ENCODE results near the gene CAPSL.

DNA sequence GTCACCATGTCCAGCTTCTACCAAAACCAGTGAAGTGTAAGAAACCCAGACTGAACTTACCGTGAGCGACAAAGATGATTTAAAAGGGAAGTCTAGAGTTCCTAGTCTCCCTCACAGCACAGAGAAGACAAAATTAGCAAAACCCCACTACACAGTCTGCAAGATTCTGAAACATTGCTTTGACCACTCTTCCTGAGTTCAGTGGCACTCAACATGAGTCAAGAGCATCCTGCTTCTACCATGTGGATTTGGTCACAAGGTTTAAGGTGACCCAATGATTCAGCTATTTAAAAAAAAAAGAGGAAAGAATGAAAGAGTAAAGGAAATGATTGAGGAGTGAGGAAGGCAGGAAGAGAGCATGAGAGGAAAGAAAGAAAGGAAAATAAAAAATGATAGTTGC lies 62.0 kb downstream of the CAPSL start:
- TF ChIP-seq, protein P1, sequence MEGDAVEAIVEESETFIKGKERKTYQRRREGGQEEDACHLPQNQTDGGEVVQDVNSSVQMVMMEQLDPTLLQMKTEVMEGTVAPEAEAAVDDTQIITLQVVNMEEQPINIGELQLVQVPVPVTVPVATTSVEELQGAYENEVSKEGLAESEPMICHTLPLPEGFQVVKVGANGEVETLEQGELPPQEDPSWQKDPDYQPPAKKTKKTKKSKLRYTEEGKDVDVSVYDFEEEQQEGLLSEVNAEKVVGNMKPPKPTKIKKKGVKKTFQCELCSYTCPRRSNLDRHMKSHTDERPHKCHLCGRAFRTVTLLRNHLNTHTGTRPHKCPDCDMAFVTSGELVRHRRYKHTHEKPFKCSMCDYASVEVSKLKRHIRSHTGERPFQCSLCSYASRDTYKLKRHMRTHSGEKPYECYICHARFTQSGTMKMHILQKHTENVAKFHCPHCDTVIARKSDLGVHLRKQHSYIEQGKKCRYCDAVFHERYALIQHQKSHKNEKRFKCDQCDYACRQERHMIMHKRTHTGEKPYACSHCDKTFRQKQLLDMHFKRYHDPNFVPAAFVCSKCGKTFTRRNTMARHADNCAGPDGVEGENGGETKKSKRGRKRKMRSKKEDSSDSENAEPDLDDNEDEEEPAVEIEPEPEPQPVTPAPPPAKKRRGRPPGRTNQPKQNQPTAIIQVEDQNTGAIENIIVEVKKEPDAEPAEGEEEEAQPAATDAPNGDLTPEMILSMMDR (conservative IDR thresholded peaks at IDR 0.05; ENCODE audit: low read depth, low read length): no peak
- no peak for TF ChIP-seq EZH2 (IDR thresholded peaks at IDR 0.05; ENCODE audit: borderline replicate concordance, low read depth, low read length, poor library complexity, severe bottlenecking)

All from A673 (cell line).